GM13977 (cell line): ENCODE measurements around the gene GHRL.
A peak's percentile ranks its signal among the peaks of the same experiment; 100 is the strongest.

ENCODE experiments used
- DNase-seq: peaks from one replicate; pipeline ENCODE4 v3.0.0; 2012; ENCODE audit warnings: low spot score
- in situ Hi-C: fragments of 300-500 bp; cut with MboI; formaldehyde crosslinking; loops from one replicate; pipeline ENCODE4 v1.12.0; 2022; ENCODE audit warnings: low sequenced_read_pairs, low pct_unique_long_range_greater_than_20kb, mixed read lengths, inconsistent platforms; ENCODE audit not compliant: unreplicated experiment
- TF ChIP-seq, protein P1 (sequence below): IDR thresholded peaks from 2 replicates; pipeline ENCODE4 v1.5.1; 2012; ENCODE audit warnings: mild to moderate bottlenecking, control low read depth; ENCODE audit not compliant: insufficient read depth; ENCODE audit errors: extremely low read depth, missing control alignments

Gene GHRL

DNA sequence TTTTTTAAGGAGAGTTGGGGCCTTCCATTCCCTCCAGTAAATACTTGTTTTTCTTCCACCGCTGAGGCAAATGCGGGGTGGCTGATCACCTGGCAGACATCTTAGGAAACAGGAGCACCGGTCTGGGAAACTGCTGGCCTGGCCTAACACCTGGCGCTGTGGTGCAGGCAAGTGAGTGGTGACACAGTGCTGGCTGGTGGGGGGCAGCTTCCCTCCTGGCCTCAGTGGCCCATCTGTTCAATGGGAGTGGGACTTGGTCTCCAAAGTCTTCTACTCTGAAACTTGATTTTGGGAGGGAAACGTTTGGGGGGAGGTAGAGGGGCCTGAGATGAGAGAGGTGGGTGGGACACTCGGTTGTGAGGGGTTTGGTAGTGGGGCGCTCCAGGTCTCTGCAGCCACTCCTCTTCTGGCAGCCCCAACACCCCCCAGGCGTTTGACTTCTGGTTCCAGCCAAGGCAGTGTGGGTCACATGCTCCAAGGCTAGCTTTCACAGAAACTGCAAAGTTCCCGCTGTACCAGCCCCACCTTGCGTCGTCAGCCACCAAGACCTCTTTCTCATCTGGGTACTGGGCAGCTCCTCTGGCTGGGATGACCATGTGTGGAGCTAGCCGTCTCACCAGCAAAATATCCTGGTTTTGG, 4.7 kb downstream of the GHRL start:
- DNase-seq: no peak
- in situ Hi-C loops: no loop called here
- TF ChIP-seq, protein P1, sequence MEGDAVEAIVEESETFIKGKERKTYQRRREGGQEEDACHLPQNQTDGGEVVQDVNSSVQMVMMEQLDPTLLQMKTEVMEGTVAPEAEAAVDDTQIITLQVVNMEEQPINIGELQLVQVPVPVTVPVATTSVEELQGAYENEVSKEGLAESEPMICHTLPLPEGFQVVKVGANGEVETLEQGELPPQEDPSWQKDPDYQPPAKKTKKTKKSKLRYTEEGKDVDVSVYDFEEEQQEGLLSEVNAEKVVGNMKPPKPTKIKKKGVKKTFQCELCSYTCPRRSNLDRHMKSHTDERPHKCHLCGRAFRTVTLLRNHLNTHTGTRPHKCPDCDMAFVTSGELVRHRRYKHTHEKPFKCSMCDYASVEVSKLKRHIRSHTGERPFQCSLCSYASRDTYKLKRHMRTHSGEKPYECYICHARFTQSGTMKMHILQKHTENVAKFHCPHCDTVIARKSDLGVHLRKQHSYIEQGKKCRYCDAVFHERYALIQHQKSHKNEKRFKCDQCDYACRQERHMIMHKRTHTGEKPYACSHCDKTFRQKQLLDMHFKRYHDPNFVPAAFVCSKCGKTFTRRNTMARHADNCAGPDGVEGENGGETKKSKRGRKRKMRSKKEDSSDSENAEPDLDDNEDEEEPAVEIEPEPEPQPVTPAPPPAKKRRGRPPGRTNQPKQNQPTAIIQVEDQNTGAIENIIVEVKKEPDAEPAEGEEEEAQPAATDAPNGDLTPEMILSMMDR: no peak

DNA sequence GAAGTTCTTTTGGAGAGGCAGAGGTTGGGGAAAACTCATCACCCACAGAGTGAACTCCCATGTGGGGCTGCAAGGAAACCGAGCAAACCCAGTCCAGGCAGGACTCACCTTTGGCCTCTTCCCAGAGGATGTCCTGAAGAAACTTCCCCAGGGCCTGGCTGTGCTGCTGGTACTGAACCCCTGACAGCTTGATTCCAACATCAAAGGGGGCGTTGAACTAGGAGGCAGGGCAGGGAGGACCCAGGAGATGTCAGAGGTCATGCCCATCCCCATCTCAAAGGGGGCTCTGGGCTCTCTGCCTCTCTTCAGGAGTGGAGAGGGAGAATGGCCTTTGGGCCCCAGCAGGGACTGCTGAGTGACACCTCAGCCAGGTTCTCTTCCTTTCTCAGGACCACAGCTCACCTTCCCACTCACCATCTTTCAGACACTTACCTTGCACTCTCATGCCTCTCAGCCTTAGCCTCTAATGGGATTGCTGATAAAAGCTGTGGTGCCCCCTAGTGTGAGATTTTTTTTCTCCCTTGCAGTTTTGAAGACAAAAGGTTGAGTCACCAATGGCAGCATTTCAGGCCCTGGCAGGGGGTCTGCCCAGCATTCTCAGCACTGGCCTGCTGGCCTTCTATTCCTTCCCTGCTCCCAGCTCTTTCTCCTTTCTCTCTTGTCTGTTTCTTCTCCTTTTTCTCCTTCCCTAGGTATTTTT, 6.0 kb downstream of the GHRL start:
- DNase-seq: peak; percentile 56
- in situ Hi-C loops: no loop called here
- TF ChIP-seq, protein P1: peak; percentile 51

DNA sequence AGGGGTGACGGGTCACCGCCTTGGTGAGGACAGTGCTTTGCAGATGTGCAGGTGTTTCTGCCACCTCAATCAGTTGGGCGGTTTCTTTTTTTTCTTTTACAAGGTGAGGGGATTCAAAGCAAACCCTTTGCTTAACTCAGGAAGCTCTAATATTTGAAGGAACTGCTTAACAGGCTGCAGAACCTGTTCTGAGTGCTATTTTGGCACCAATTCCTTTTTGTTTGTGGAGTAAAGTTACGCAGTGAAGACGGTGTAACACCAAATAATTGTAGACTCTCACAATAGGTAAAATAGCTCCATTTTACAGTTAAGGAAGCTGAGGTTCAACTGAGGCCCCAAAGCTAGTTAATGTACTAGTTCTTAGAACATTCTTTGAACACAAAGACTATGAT, 6.6 kb downstream of the GHRL start:
- in situ Hi-C loops: no loop called here
- no peak for DNase-seq
- TF ChIP-seq, protein P1: no peak

DNA sequence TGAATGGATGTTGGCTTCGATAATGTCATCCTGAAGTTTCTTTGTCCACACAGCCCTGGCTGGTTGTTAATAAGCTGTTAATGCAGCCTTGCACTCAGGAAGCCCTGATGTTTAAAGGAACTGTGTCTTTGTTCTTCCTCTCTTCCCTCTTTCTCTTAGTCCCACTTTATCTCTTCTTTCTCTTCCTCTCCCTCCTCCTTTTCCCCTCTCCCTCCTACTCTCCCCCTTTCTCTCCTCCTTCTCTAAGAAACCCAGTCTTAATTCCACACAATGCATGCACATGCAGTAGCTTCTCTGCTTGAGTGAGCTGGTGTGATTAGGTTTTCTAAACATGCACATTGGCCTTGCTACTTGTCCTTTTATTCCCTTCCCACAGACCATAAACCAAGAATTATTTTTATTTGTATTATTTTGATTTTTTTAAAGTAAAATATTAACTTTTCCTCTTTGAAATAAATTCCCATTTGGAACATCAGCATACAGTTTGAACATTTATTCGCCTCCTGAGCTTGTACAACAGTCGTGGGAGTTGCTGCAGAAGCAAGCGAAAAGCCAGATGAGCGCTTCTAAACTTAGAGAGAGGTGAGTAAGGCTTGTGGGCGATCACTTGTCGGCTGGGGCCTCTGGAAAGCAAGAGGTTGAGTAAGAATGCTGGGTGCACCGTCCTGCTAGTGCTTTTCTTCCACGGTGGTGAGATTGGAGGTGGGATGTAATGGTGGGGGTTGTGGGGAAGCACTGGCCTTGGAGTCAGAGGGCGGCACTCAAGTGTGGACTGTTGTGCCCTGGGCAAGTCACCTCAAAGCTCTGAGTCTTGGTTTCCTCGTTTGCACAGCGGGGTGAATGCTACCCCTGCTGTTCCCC, 7.2 kb downstream of the GHRL start:
- in situ Hi-C loops: no loop called here
- TF ChIP-seq, protein P1: no peak
- DNase-seq: no peak

DNA sequence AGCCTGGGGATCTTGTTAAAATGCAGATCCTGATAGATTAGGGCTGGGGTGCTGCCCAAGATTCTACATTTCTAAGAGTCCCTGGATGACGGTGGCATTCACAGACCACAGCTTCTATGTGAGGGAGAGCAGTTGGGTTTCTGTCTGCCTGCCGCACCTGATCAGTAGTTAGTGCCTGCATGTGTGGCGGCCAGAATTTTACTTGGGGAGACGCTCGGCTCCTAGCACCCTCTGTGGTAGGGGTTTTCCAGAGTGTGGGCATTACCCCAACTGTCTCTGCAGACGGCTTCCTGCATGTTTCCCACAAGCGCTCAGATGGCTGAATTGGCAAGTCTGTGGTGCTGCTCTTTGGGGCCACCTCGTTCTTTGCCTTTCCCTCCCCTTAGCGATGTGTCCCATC, 8.3 kb downstream of the GHRL start:
- in situ Hi-C loops: no loop called here
- TF ChIP-seq, protein P1: no peak
- no peak for DNase-seq

GRCh38 chr3:10283638-10284037, 9.1 kb downstream of the GHRL start:
- TF ChIP-seq, protein P1: no peak
- no peak for DNase-seq
- in situ Hi-C loops: no loop called here
